ENCODE measurements around the gene FAM162A. TPM values are rescaled to one million over a fixed set of nuclear protein-coding genes. Genes with fewer than 3 reads are reported as not detected.

Gene FAM162A, protein sequence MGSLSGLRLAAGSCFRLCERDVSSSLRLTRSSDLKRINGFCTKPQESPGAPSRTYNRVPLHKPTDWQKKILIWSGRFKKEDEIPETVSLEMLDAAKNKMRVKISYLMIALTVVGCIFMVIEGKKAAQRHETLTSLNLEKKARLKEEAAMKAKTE
- 10 to 100 TPM in 3 of 4 donors, 1 to 10 TPM in 1; 9.9 to 24.2 (median 17.8) TPM for total RNA-seq

DNA sequence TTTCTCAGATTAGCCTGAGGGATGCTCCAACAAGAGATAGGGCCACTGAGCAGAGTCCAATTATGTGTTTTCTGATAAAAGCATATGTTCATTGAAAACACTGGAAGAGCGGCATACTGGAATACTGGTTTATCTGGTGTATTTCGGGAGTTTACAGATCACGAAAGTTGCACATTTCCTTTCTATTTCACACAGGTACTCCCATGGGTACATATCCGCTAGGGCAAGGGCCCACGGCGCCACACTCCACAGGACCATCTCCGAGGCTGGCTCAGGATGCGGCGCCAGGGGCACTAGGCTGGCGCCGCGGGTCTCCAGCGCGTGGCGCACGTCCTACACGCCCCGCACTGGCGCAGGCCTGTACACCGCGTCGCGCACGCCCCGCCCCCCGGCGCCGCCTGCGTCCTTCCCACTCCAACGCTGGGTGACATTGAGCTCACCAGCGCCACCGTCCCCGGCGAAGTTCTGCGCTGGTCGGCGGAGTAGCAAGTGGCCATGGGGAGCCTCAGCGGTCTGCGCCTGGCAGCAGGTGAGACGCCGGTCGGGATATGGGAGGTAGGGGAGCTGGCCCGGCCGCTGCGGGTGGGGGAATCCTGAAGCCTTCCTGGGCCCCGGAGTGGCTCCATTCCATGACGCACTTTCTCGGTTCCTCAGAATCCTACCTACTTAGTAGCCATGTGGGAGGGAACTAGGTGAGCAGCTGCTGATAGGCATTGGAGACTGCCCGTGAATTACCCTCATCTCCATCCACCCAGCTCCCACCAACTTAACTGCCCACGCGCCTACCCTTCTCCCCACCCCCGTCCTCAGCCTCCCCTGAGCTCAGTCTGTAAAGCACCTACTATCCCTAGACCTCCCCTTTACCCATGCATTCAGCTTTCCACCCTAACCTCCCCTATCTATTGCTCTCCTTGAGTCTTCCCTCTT is at the start of gene FAM162A:
Gene FAM162A (plus strand): TSS at position 412 of the 927 bp plus-strand sequence. CDS start 84 bp downstream, at position 496.
- no peaks in the 10 kb centered on the region for H3K36me3 ChIP-seq
- H3K4me3 ChIP-seq = peak within 1 kb of the TSS; percentile 60 to 89 (median 74)
- H3K27me3 ChIP-seq = no peaks in the 10 kb centered on the region
- peak within 1 kb of the TSS; percentile 80 to 92 (median 86) for H3K27ac ChIP-seq
- peak; percentile 94 to 98 (median 98) for DNase-seq
- no peaks in the 10 kb centered on the region for H3K9me3 ChIP-seq
- peaks cover 0 to 27% (median 0%) of the 10 kb centered on the region in 4 donors for H3K4me1 ChIP-seq
- peak; percentile 94 to 97 for TF ChIP-seq POLR2A (IDR thresholded peaks at IDR 0.05)
- TF ChIP-seq, protein P1, sequence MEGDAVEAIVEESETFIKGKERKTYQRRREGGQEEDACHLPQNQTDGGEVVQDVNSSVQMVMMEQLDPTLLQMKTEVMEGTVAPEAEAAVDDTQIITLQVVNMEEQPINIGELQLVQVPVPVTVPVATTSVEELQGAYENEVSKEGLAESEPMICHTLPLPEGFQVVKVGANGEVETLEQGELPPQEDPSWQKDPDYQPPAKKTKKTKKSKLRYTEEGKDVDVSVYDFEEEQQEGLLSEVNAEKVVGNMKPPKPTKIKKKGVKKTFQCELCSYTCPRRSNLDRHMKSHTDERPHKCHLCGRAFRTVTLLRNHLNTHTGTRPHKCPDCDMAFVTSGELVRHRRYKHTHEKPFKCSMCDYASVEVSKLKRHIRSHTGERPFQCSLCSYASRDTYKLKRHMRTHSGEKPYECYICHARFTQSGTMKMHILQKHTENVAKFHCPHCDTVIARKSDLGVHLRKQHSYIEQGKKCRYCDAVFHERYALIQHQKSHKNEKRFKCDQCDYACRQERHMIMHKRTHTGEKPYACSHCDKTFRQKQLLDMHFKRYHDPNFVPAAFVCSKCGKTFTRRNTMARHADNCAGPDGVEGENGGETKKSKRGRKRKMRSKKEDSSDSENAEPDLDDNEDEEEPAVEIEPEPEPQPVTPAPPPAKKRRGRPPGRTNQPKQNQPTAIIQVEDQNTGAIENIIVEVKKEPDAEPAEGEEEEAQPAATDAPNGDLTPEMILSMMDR (IDR thresholded peaks at IDR 0.05) = peak; percentile 42 to 69 (median 58)

DNA sequence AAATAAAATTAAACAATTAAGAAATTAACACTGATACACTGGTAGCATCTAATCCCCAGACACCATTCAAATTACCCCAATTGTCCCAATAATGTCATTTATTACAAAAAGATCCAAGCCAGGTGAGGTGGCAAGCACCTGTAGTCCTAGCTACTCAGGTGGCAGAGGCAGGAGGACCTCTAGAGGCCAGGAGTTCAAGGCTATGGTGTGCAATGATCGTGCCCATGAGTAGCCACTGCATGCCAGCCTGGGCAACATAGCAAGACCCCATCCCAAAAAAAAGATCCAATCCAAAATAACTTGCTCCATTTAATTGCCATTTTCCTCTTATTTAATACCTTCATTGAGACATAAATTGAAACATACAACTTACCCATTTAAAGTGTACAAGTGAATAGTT is 41.2 kb upstream of the FAM162A start:
- TF ChIP-seq, protein P1 (IDR thresholded peaks at IDR 0.05) = no peak
- no peak for TF ChIP-seq POLR2A (IDR thresholded peaks at IDR 0.05)
- no peaks in the 10 kb centered on the region for H3K36me3 ChIP-seq
- H3K4me3 ChIP-seq = no peak overlapping the region
- DNase-seq = no peak
- H3K27me3 ChIP-seq = no peaks in the 10 kb centered on the region
- no peak overlapping the region for H3K27ac ChIP-seq
- no peaks in the 10 kb centered on the region for H3K4me1 ChIP-seq
- no peaks in the 10 kb centered on the region for H3K9me3 ChIP-seq

DNA sequence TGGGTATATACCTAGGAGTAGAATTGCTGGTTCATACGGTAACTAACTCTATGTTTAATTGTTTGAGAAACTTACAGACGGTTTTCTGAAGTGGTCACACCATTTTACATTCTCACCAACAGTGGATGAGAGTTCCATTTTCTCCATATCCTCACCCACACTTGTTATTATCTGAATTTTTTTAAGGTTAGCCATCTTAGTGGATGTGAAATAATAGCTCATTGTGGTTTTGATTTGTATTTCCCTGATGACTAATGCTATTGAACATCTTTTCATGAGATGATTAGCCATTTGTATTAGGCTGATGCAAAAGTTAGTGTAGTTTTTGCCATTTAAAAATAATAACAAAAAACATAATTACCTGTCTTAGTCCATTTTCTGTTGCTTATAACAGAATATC is 40.3 kb upstream of the FAM162A start:
- Histone ChIP-seq H3K36me3 (no peaks in the 10 kb centered on the region), H3K9me3 (no peaks in the 10 kb centered on the region), H3K27me3 (no peaks in the 10 kb centered on the region)

DNA sequence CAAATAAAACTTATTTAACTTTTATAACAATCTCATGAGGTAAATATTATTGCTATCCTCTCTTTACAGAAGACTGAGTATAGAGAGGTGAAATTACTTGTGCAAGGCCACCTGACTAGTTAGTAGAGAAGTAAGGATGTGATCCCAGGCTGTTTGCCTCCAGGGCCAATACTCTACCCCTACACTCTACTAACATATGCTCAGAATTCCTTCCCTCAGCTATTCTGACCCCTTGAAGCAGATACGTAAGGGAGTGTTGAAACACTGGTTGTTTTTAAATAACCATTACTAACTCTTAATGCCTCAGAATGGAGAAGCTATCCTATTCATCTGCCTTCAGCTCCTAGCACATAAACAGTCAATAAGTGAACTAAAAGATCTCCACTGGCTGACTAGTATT is 34.8 kb upstream of the FAM162A start:
- Histone ChIP-seq H3K4me3 (no peak overlapping the region), H3K27me3 (no peaks in the 10 kb centered on the region), H3K36me3 (no peaks in the 10 kb centered on the region), H3K4me1 (no peaks in the 10 kb centered on the region), H3K27ac (no peak overlapping the region), H3K9me3 (no peaks in the 10 kb centered on the region)
- no peak for TF ChIP-seq POLR2A (IDR thresholded peaks at IDR 0.05)
- TF ChIP-seq, protein P1 (IDR thresholded peaks at IDR 0.05) = no peak
- no peak for DNase-seq

More for the DNA sequence above, 40.3 kb upstream of the FAM162A start:
- no peak overlapping the region for H3K27ac ChIP-seq
- TF ChIP-seq POLR2A (IDR thresholded peaks at IDR 0.05) = no peak
- TF ChIP-seq, protein P1 (IDR thresholded peaks at IDR 0.05) = no peak
- H3K4me3 ChIP-seq = no peak overlapping the region
- DNase-seq = no peak
- no peaks in the 10 kb centered on the region for H3K4me1 ChIP-seq

DNA sequence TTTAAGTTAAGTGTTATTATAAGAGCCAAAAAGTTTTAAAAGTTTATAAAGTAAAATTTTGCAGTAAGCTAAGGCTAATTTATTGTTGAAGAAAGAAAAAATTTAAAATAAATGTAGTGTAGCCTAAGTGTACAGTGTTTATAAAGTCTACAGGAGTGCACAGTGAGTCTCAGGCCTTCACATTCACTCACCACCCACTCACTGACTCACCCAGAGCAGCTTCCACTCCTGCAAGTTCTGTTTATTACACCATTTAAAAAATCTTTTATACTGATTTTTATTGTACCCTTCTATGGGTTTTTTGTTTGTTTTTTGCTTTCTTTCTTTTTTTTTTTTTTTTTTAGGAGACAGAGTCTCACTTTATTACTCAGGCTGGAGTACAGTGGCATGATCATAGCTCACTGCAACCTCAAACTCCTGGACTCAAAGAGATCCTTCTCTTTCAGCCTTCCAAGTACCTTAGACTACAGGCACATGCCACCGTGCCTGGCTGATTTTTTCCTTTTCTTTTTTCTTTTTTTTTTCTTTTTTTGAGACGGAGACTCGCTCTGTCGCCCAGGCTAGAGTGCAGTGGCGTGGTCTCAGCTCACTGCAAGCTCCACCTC is 33.1 kb upstream of the FAM162A start:
- H3K27ac ChIP-seq = no peak overlapping the region
- no peak for DNase-seq
- no peak overlapping the region for H3K4me3 ChIP-seq

More for the DNA sequence above, 33.1 kb upstream of the FAM162A start:
- Histone ChIP-seq H3K4me1 (no peaks in the 10 kb centered on the region), H3K36me3 (no peaks in the 10 kb centered on the region), H3K9me3 (no peaks in the 10 kb centered on the region), H3K27me3 (no peaks in the 10 kb centered on the region)
- TF ChIP-seq POLR2A (IDR thresholded peaks at IDR 0.05) = no peak
- TF ChIP-seq, protein P1 (IDR thresholded peaks at IDR 0.05) = no peak

Data from Peyer's patch (tissue), 4 donors.